Skeletal muscle cell (primary cell): ENCODE measurements around the gene IMMP2L.
"Not testable (repeated sequence)": the region's sequence is repeated elsewhere in the genome, so short reads cannot be mapped to it uniquely, and the experiment has no call there.

ENCODE experiments used
- DNase-seq: peaks from one replicate; pipeline ENCODE4 v3.0.0-alpha.2; 2010; ENCODE audit warnings: low read depth
- H3K4me3 ChIP-seq: 2 replicates; pipeline ENCODE4 v1.5.1; 2011; ENCODE audit warnings: low read depth, mild to moderate bottlenecking, control low read depth, low read length, moderate library complexity

Gene IMMP2L

DNA sequence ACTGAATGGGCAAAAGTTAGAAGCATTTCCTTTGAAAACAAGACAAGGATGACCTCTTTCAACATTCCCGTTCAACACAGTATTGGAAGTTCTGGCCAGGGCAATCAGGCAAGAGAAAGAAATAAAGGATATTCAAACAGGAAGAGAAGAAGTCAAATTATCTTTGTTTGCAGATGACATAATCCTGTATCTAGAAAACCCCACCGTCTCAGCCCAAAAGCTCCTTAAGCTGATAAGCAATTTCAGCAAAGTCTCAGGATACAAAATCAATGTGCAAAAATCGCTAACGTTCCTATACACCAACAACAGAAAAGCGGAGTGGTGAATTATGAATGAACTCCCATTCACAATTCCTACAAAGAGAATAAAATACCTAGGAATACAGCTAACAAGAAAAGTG is 312.5 kb downstream of the IMMP2L start:
- DNase-seq, H3K4me3 ChIP-seq: not testable (repeated sequence)

- no peak overlapping the region for H3K4me3 ChIP-seq
- no peak for DNase-seq
Observed at GRCh38 chr7:111242141-111242755, 320.0 kb downstream of the IMMP2L start.

DNA sequence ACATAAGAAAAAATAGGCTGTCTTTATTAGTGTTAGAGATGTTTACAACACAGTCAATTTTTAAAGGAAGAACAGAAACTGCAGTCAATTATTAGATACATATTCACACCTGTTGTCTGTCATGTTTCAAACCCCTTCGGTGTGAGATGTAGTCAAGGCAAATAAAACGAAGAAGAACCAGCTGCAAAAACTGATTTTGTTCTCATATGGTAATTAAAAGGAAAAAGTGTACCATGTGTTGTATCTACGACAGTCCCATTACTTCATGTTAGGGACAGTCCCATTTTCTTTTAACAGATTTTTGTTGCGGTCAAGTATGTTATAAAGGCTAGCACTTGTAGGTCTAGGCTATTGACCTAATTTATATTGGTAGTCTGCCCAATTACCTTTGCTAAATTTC is 321.9 kb downstream of the IMMP2L start:
- no peak overlapping the region for H3K4me3 ChIP-seq
- no peak for DNase-seq

DNA sequence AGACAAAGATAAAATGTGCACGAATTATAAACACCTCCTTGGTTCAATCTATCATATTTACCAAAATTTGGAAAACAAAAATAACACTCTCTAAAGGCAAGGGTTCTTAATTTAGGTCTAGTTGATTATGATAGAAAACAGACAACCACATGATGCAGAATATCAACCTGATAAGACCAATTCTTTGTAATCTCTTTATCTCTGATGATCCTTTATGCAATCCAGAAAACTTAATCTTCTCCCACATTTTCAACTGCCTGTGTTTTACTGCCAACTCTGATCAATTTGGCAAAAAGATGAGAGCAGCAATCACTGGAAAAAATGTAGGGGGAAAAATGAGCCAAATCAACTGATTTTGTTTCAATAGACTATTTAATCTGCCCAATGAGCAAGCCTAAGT is 322.9 kb downstream of the IMMP2L start:
- H3K4me3 ChIP-seq = no peak overlapping the region

DNA sequence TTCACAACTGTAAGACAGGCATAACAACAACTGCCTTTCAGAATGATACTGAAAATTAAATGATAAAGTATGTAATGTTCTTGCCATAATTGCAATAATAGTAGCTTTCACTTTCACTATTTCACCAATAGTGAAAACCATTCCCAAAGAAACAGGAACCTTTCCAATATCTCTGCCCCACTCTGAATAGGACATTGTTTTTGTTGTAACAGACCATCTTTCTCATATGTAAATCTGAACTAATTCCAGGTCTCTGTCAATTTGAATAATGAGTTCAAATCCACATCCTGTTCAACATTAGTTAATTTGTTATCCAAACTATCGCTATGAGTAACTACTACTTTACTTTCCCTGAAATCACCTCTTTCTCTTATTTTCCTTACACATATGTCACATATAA is 323.4 kb downstream of the IMMP2L start:
- no peak for DNase-seq
- H3K4me3 ChIP-seq = no peak overlapping the region

More for the DNA sequence above, 322.9 kb downstream of the IMMP2L start:
- no peak for DNase-seq

GRCh38 chr7:111235709-111236108 is 326.6 kb downstream of the IMMP2L start:
- no peak for DNase-seq
- H3K4me3 ChIP-seq = no peak overlapping the region

- DNase-seq = peak; percentile 17
- H3K4me3 ChIP-seq = no peak overlapping the region
Observed at GRCh38 chr7:111232249-111233084, 329.8 kb downstream of the IMMP2L start.

DNA sequence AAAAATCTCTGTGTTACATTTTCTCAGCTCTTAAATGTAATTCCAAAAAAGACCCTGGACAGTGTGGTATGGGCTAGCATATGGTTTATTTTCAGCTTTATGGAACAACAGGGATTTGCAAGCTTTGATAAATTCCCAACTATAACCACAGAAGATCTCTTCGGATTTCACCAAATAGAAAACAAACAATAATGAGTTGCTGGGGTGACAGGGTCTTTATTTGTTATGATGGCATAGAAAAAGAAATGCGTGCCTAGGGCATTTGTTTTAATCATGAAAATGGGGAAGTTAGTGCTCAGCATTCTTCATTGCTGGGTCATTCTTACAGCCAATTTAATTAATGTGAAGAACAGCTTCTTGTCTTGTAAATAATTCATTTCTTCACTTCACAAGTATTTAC is 332.4 kb downstream of the IMMP2L start:
- no peak overlapping the region for H3K4me3 ChIP-seq
- no peak for DNase-seq

DNA sequence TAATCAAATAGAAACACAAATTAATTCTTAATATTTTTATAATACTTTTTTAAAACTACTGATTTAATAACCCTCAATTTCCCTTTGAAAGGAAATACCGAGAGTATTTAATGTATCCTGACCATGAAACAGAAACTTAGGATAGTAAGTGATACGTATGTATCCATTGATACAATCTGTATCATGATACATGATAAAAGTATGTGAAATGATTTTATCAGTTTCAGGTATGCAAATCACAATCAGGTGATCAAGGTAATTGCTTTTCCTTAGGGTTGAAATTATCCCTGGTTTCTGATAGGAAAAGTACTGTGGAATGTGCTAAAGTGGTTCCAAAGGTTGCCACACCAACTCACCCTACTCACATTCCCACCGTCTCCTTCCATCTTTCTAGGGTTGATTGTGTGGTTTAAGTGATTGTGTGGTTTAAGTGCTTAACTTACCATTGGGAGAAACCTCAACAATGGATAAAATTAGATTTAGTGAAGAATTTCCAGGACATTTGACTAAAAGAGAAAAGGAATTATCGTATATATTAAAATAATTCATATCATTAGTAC is 333.0 kb downstream of the IMMP2L start:
- no peak for DNase-seq
- H3K4me3 ChIP-seq = no peak overlapping the region

- no peak overlapping the region for H3K4me3 ChIP-seq
- DNase-seq = no peak
Observed at GRCh38 chr7:111228437-111228836, 333.9 kb downstream of the IMMP2L start.

DNA sequence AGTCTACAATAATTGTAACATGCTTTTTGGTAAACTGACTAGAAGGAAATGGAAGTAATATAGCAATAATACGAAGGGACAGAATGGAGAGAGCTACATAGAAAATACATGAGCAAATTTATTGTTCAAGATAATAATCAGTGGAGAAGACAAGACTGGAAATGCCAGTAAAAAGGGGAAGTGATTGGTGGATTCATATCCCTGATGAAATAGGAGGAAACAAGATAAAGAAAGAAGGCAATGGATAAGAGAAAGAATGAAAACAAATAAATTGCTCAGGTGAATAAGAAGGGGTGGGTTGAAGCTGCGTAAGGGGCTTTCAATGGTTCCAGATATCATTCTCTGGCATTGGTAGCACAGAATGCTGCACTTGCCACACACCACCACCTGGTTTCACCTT is 335.5 kb downstream of the IMMP2L start:
- no peak for DNase-seq
- no peak overlapping the region for H3K4me3 ChIP-seq

GRCh38 chr7:111224354-111225231 is 337.7 kb downstream of the IMMP2L start:
- H3K4me3 ChIP-seq = no peak overlapping the region
- DNase-seq = no peak

- H3K4me3 ChIP-seq = no peak overlapping the region
- no peak for DNase-seq
Observed at GRCh38 chr7:111223802-111224253, 338.5 kb downstream of the IMMP2L start.

DNA sequence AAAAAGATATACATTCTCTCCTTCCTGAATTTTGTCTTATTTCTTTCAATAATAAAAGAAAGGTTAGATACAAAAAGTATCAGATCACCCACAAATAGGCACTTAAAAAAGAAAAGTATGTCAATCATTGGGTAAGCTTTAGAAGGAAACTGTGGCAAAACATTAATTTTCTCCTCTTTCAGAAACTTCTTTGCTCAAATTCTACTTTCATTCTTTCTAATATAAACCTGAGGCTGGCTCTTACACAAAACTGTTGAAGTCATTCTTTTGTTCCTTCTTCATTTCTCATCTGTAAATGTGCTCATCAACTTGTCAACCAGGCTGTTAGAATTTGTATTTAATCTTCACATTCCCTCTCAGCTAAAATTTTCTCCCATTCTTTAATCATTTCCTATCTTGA is 346.7 kb downstream of the IMMP2L start:
- DNase-seq = no peak
- H3K4me3 ChIP-seq = no peak overlapping the region

DNA sequence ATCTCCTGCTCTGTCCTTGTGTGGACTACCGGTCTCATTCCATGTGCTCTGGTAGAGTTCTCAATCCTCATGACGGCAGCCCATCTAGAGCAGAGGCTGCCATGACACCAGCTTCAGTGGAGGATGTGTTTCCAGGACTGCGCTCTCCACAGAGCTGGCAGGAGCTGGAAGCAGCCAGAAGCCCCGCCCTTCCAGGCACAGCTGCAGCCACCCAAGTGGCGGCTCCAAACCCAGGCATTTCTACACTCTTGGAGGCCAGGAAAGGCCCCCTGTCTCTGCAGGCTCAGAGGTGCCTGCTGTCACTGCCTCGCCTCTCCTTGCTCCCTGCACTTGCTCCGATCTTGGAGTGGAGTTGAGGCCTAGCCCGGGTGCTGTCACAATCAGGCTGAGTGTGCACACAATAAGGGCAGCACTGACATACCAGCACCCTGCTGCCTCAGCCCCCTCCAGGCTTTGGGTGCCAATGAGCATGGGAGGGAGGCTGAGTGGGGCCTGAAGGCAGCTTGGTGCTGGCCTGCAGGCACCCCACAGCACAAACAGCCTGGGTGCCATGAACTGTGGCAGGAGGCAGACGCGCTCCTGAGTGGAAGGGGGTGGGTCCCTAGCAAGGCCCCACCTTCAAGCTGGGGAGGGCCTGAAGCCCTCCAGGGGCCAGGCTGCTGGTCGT is 349.3 kb downstream of the IMMP2L start:
- DNase-seq = no peak
- H3K4me3 ChIP-seq = no peak overlapping the region

GRCh38 chr7:111210996-111211395 is 351.3 kb downstream of the IMMP2L start:
- no peak overlapping the region for H3K4me3 ChIP-seq
- DNase-seq = peak; percentile 41

DNA sequence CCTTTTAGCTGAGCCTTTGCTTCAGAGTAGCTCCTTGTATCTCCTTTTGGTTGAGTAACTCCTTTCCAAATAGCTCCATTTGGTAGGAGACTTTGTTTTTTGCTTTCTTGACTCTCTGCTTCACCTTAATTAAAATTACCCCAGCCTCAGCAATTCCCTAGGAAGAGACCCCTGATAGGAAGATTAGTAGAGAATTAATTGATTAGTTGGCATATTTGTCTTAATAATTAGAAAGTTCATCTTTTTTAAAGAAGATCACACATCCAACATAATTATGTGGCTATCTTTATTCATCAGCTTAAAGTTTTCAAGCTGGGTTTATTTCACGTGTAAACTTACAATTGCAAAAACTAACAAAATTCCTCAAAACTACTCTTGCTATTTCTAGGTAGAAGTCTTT is 352.2 kb downstream of the IMMP2L start:
- no peak overlapping the region for H3K4me3 ChIP-seq
- no peak for DNase-seq

- no peak overlapping the region for H3K4me3 ChIP-seq
- no peak for DNase-seq
Observed at GRCh38 chr7:111205251-111205650, 357.0 kb downstream of the IMMP2L start.

- DNase-seq = no peak
- no peak overlapping the region for H3K4me3 ChIP-seq
Observed at GRCh38 chr7:111202321-111202720, 360.0 kb downstream of the IMMP2L start.
